Temporal lobe (tissue), 2 donors: ENCODE data around the gene HAO2. TPM values are rescaled to one million over a fixed set of nuclear protein-coding genes. Genes with fewer than 3 reads are reported as not detected.

ENCODE experiments used
- small RNA-seq: library from RNA; depleted of rRNA; stranded (forward); fragments of <200 nt; gene quantifications from one replicate; pipeline ENCODE3, GENCODE V24; 2014; ENCODE audit warnings: low replicate concordance
- total RNA-seq: library from RNA; depleted of rRNA; stranded (reverse); fragments of >200 nt; gene quantifications from one replicate; pipeline ENCODE4 v1.2.3, GENCODE V29; 2014

HAO2 gene
- total RNA-seq, 1 donor from 2014 or later: not detected

Small RNAs within 50 kb of the gene (small RNA-seq; reads per million reads assigned to genes)
- gene RNU1-75P: not detected

Other genes starting within 250 kb of the HAO2 start
- 6.6 TPM for gene WARS2, start 228.1 kb upstream of the HAO2 start, total RNA-seq
- gene HSD3B2, start 46.4 kb downstream of the HAO2 start, total RNA-seq: not detected
- not detected for gene HSD3B1, start 138.4 kb downstream of the HAO2 start, total RNA-seq